HG03139 (cell line): ENCODE measurements around the gene FJX1.
A peak's percentile ranks its signal among the peaks of the same experiment; 100 is the strongest.

Experiments used
- ATAC-seq: cut with Tn5 transposase; IDR thresholded peaks from one replicate; pipeline ENCODE4 v1.9.1; 2021; ENCODE audit not compliant: unreplicated experiment

The FJX1 gene

DNA sequence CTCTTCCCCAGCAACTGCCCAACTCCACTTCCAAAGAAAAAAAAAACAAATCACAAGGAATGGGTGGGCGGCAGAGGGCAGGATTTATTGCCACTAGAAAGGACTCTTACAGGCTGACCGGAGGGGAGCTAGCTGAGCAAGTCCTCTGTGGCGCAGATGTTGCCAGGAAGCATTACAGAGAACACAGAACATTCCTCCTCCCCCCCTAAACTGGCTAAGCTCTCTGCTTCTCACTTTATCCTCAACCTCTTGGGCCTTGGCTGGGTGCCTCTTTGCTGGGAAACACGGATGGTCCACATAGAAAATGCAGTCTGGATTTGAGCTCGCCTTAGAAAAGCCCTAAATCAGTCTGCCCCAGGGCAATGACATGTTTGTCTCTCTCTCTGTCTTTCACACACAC is 12.6 kb upstream of the FJX1 start:
- no peak for ATAC-seq

DNA sequence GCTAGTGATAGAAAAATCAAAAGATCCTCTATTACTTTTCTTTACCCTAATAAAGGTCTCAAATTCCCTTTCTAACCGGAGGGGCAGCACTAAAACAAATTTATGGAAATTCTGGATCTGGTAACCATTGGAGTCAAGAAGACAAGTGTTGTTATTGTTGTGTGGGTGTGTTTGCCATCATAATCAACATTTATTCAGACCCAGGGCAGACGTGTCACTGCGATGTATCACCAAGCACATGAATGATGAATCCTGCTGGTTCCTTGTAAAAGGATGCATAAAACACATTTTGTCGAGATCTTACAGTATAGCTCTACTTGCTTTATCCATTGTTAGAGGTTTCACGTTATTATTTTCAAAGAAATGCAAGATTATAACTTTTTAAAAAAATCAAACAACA is 12.1 kb upstream of the FJX1 start:
- no peak for ATAC-seq

DNA sequence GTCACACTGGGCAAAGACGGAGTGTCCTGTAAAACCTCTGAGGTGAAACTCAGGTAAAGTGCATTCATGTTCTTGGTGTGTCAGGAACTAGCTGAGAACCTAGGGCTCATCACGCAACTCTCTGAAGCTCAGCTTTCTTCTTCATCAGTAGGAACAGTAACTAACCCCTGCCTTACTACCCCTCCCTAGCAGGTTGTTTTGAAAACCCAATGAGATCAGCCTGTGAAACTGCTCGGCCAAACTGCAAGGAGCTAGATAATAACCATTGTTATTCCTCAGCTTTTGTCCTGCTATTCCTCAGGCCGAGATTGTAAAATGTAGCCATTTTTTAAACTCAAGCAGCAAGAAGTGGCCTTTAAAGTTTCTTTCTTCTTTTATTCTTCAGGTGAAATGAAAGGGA is 9.8 kb upstream of the FJX1 start:
- no peak for ATAC-seq

DNA sequence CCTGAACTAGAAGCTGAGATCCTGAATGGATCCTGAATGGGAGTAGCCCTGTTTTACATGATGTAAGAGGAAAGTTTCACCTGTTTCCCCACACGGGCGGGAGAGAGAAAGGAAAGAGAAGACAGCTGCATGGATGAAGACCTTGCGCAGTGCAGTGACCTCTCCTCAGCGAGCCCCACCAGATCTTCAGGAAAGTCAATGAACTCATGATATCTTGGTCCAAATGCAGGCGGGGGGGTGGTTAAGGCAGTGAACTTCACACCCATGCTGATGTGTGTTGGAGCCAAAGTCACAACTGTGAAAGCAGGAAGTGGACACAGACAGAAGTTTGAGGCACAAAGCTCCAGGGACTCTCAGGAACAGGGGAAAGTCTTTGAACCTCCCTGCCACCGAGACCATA is 8.6 kb upstream of the FJX1 start:
- no peak for ATAC-seq

DNA sequence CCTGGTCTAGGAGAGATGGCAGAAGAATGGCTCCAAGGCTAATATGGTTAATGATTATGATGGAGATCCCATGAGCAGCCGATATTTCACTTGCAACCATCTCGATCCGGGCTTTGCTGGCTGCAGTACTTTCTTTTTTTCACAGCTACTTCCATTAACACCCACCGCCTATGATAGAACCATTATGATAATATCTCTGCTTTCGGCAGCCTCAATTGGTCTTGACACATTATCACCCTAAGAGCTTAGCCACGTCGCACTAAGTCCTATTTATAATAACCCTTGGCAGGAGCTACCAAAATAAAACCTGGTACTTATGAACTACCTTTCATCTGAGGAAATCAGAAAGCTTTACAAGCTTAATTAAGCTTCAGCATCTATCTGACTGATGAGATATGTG is 7.6 kb upstream of the FJX1 start:
- no peak for ATAC-seq

DNA sequence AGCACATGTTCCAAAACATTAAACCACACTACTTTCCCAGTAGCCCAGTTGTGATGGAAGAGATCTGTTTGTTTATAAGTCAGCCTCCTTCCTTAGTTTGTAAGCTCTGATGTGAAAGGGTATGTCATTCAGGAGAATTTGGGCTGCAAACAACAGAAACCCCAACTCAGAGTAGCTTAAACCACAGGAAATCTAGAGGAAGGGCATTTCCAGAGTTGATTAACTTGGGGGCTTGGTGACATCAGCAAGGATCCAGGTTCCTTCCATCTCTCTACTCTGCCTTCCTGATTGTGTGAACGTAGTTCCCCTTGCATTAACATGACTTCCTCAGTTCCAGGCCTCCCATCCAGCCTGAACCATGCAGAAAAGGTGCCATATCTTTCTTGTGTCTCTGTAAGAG is 6.5 kb upstream of the FJX1 start:
- ATAC-seq, result no peak

DNA sequence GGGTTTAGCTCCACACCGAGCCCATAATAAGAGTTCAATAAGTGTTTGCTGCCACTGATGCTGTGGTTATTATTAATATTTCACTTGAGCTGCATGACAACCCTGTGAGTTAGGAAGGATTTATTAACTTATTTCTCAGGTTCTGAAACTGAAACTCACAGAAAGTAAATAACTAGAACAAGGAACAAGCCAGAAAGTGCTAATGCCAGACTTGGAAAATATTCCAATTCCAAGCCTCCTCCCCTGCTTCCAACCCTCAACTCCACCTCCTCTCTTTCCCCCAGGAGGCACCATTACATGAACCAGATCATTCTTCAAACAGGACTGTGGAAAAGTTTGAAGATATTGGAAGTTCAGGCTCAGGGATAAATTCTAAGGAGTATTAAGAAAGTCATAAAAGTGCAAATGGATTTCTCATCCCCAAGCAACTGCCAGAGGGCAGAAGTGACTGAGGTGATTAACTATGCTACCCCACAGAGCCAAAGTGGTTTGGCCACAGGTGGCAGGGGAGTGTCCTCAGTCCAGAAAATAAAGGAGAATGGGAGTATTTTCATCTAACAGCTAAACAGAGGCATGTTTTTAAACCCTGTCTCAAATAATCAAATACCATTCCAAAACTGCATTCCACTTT is 3.2 kb upstream of the FJX1 start:
- ATAC-seq, result no peak

DNA sequence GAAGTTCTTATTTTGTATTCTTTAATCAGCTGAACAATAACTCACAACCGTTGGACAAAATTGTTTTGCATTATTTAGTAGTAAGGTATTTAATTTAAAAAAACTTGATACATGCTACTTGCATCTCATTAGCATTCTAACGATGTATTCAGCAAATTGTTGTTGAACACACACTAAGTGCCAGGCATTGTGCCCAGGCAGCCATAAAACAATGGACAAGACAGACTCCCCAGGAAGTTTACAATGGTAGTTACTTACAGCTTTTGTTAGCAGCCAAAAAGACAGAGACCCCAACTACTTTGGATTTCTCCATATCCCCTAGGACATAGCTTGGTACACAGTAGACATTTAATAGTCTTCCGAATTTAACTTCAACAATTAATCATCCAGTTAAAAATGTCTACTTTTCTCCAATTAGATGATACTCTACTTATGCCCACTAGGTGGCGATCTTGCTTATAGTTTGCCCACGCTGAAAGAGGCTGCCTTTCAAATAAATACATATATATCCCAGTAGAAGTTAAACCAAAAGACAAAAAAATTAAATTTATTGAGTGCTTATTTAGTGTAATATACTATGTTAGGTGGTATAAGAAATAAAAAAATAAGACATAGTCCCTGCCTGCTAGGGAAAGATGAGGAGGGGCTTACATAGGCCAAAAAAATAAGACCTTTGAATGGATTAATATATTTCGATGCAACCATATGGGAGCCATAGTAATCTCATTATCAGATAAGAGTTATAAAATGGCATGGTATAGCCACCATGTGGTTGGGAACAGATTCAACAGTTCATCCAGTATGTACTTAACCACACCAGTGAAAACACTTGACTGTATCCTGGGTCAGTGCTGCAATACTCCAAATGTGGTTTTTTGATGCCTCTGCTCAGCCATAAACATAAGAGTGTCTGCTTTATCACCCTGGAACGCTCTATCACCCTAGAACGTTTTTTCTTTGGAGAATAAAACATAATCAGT is 2.0 kb upstream of the FJX1 start:
- ATAC-seq, result no peak

DNA sequence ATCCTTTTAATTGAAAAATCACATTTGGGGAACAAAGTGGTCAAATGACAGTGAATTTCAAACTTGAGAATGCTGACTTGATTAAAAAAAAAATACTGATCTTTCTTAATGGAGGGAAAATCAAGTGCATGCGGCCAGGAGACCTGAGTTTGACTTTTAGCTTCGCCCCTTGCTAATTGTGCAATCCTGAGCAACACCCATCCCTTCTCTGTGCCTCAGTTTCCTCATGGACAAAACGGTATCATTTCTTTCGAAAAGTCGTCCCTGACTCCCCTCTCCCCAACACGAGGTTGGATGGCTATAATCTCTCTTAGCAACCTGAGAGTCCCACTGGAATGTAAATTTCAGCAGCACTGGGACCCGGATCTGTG is 959 bp upstream of the FJX1 start:
- no peak for ATAC-seq

DNA sequence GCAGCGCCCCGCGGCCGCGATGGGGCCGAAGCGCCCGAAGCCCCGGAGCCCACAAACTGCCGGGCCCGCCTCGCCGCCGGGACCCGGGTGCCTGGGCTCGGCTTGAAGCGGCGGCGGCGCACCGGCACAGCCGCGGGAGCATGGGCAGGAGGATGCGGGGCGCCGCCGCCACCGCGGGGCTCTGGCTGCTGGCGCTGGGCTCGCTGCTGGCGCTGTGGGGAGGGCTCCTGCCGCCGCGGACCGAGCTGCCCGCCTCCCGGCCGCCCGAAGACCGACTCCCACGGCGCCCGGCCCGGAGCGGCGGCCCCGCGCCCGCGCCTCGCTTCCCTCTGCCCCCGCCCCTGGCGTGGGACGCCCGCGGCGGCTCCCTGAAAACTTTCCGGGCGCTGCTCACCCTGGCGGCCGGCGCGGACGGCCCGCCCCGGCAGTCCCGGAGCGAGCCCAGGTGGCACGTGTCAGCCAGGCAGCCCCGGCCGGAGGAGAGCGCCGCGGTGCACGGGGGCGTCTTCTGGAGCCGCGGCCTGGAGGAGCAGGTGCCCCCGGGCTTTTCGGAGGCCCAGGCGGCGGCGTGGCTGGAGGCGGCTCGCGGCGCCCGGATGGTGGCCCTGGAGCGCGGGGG is 346 bp downstream of the FJX1 start:
- ATAC-seq, result peak; percentile 33

DNA sequence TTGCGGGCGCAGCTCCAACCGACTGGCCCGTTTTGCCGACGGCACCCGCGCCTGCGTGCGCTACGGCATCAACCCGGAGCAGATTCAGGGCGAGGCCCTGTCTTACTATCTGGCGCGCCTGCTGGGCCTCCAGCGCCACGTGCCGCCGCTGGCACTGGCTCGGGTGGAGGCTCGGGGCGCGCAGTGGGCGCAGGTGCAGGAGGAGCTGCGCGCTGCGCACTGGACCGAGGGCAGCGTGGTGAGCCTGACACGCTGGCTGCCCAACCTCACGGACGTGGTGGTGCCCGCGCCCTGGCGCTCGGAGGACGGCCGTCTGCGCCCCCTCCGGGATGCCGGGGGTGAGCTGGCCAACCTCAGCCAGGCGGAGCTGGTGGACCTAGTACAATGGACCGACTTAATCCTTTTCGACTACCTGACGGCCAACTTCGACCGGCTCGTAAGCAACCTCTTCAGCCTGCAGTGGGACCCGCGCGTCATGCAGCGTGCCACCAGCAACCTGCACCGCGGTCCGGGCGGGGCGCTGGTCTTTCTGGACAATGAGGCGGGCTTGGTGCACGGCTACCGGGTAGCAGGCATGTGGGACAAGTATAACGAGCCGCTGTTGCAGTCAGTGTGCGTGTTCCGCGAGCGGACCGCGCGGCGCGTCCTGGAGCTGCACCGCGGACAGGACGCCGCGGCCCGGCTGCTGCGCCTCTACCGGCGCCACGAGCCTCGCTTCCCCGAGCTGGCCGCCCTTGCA is 1.0 kb downstream of the FJX1 start:
- ATAC-seq, result peak; percentile 36

DNA sequence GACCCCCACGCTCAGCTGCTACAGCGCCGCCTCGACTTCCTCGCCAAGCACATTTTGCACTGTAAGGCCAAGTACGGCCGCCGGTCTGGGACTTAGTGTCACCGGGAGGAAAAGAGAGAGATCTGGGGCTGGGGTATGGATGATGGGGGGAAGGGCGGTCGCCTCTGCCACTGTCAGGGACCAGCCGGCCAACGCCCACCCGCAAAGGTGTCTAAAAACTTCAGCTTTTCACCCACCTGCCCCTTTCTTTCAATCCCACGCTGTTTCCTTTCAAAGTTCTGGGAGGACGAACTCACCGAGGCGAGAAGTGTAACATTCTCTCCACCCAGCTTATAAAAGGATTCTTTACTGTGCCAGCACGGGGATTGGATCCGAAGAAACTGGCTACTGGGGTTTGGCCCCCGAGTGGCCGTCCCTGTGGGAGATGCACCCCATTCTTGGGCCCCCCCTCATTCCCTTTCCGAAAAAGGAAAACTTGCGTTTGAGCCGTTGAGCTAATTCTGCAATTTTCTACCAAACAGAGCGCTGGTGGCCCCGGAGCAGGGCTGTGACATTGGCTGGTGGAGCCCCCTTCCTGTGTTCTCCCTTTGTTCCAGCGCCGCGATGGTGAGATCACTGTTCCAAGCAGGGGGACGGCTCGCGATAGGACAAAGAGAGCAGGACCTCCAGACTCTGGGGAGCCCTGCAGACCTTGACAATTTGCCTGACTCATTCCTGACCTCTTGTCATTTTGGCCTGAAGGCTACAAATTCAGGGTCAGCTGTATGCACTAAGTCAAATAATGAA is 1.8 kb downstream of the FJX1 start:
- no peak for ATAC-seq

DNA sequence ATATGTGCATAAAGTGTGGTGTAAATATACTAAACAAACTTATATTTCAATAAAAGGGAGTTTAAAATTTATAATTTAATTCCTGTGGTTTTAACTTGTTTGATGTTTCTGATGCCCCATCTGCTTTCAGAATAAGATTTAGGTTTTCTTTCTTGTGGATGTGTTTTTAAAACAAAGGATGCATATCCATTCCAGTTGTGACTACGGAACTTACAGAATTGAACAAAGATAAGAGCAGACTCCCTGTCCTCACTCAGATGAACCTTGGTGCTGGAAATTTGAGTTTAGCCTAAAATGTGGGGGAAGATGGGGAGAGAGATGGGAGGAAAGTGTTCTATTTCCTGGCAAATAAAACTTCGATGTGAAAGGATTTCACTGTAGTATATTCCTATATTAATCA is 2.5 kb downstream of the FJX1 start:
- no peak for ATAC-seq

DNA sequence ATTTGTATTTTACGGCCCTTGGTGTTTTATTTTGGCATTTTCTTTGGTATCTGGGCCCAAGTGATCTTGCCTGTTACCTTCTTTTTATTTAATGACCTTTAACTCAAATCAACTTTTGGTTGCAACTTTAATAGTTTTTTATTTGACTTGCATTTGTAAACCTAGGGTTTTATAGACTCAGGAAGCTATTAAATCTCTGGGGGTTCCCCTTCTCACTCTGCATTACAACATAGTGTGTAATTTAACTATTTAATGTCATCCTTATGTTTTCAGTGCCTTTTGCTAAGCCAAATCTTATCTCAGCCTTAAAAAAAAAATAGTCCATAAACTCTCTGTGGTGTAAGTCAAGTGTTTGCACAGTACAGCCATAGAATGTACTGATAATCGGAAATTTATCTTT is 3.4 kb downstream of the FJX1 start:
- ATAC-seq, result no peak

DNA sequence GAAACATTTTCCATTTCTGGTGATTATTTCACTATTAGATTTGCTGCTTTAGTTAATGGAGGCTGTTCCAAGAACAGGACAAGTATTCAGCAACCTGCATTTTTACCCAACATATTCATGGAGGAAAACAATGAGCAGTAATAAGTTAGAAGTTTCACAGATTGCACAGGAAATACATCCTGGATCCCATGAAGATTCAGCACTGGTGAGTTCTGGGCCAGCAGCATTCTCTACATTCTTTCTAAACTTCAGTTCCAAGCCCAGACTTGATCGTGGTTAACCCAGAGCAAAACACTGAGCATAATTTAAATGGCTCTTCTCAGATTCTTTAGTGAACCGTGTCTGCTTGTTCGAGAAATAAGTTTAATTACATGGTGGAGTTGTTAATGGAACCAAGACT is 3.8 kb downstream of the FJX1 start:
- ATAC-seq, result no peak

DNA sequence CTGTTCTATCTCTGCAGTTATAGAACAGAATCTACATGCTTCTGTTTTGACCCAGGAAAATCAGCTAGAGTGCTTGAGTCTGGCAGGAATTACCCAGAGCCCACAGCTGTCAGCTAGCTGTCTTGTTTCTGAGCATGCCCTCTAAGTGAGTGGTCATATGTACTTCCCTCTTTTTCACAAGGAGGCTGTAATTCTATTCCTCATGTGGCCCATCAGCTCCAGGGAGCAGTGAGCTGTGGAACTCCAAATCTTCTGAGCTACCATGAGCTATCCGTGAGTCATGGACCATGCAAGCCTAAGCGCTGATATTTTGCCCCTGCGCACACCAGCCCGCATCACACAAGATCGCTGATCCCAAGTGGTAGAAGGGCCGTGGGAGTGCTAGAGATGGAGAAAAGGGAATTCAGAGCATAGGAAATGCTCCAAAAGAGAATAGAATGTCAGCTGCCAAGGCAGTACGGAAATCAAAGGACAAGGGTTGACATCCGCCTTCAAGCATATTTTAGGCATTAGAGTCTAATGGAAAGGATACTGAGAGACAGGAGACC is 5.4 kb downstream of the FJX1 start:
- no peak for ATAC-seq

DNA sequence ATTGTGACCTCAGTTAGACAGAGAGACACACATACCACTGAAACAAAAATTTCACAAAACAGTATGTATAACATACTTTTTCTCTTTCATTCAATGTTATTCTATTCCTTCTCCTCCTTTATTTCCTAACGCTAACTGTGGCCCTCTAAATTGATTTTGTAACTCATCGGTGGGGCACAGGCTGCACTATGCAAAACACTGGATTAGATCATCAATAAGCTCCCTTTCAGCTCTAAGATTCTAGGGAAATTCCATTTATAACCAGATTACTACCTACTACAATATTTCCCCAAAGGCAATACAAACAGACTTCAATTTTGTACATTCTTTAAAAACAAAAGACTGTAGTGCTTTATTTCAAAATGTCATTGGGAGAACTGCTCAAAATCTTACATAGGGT is 6.1 kb downstream of the FJX1 start:
- no peak for ATAC-seq

DNA sequence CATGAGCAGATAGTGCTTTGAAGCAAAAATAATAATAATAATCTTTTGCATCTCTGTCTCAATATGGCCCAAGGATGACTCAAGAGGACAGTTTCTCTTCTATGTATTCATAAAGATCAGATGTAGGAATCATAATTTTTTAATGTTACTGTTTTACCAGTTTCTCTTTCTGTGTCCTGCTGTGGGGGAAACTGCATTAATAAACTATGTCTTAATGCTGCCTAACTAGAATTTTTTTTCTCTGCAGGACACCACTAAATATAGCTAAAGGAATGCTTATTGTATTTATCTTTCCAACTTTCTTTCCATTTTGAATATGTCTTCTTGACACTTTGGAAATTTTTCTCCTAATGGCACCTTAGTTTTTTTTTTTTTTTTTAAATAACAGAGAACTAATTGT is 6.5 kb downstream of the FJX1 start:
- ATAC-seq, result no peak

DNA sequence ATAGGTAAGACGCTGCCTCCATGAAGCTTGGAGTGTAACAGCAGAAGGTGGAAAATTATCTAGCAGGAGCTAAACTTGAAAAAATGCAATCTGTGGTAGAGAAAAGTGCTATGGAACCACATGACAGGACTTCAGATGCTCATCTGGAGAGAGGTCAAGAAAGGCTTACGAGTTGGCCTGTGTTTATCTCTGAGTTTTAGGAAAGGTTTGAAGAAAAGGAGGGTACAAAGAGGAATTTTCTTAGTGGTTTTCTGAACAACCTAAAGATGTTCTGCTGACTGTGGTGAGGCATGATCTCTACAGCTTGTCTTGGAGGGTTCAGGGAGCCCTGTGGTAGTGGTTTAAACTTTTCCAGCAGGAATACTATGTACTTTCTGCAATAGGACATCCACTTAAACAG is 8.2 kb downstream of the FJX1 start:
- no peak for ATAC-seq

DNA sequence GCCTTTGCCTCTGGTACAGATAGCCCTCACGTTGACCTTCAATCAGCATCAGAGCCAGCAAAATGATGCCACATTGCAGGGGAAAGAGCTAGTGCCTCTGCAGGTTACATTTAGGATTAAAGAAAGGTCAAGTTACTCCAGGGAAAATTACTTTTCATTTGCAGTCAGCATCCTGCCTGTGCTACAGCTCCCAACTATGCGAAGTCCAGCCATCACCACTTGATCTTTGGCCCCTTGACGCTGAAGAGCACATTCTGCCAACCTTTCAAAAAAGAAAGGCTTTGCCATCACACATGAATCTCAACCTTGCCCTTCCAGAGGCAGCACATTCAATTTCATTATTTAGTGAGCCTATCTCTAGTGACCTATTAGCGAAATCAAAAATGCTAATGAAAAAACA is 11.3 kb downstream of the FJX1 start:
- no peak for ATAC-seq
